K562 (cell line): ENCODE measurements around the gene ARID4B. TPM values are rescaled to one million over a fixed set of nuclear protein-coding genes. Genes with fewer than 3 reads are reported as not detected.

Experiments
- ARID3B ChIP-seq: fragments of 250-450 bp; sonication (Bioruptor Pico); IDR thresholded peaks from 2 replicates; pipeline ENCODE4 v1.4.0; 2020; ENCODE audit warnings: borderline replicate concordance
- BRCA1 ChIP-seq, 2 experiments: fragments of 450-650 bp in 1 of 2; sonication (generic) in 1 of 2; formaldehyde crosslinking in 1 of 2; IDR thresholded peaks; 2 replicates each; pipeline versions ENCODE4 v1.5.0 to v1.6.1; 2017 to 2020; ENCODE audit warnings: mild to moderate bottlenecking in 1 of 2, missing genetic modification reagents in 1 of 2
- E2F1 ChIP-seq: sonication (generic); formaldehyde crosslinking; IDR thresholded peaks from 2 replicates; pipeline ENCODE4 v1.8.1; 2023; ENCODE audit warnings: mild to moderate bottlenecking, missing genetic modification reagents, moderate library complexity
- FOXK1 ChIP-seq: sonication (generic); formaldehyde crosslinking; IDR thresholded peaks from 2 replicates; pipeline ENCODE4 v1.8.0; 2022; ENCODE audit warnings: missing genetic modification reagents, mild to moderate bottlenecking, borderline replicate concordance
- KDM4B ChIP-seq, 2 experiments: fragments of 450-650 bp in 1 of 2; sonication (generic) in 1 of 2; IDR thresholded peaks; 2 replicates each; pipeline ENCODE4 v1.6.1; 2016 to 2017; ENCODE audit warnings: borderline replicate concordance in 2 of 2, antibody characterized with exemption in 1 of 2, low read depth in 1 of 2, mild to moderate bottlenecking in 1 of 2
- MBD2 ChIP-seq: sonication (generic); IDR thresholded peaks from 2 replicates; pipeline ENCODE4 v1.6.1; 2016; ENCODE audit warnings: low read depth, borderline replicate concordance
- MCM5 ChIP-seq: fragments of 450-650 bp; IDR thresholded peaks from 2 replicates; pipeline ENCODE4 v1.6.1; 2016; ENCODE audit warnings: low read depth
- MEIS2 ChIP-seq: fragments of 450-650 bp; IDR thresholded peaks from 2 replicates; pipeline ENCODE4 v1.6.1; 2014; ENCODE audit warnings: mild to moderate bottlenecking; ENCODE audit not compliant: partially characterized antibody
- MTF1 ChIP-seq: fragments of 250-450 bp; sonication (Bioruptor Pico); IDR thresholded peaks from 2 replicates; pipeline ENCODE4 v1.9.0; 2021; ENCODE audit warnings: moderate library complexity, mild to moderate bottlenecking, inconsistent platforms, borderline replicate concordance
- NBN ChIP-seq: fragments of 450-650 bp; IDR thresholded peaks from 2 replicates; pipeline ENCODE4 v1.6.1; 2016; ENCODE audit warnings: low read depth, mild to moderate bottlenecking
- NCOR1 ChIP-seq: fragments of 450-650 bp; IDR thresholded peaks from 2 replicates; pipeline ENCODE4 v1.6.1; 2016; ENCODE audit warnings: mild to moderate bottlenecking, moderate library complexity
- NR2C1 ChIP-seq, 2 experiments: fragments of 450-650 bp; IDR thresholded peaks; 2 replicates each; pipeline ENCODE4 v1.6.1; 2017; ENCODE audit warnings: mild to moderate bottlenecking in 2 of 2, antibody characterized with exemption in 1 of 2, inconsistent platforms in 1 of 2, missing compliant biosample characterization in 1 of 2, missing genetic modification characterization in 1 of 2
- NRF1 ChIP-seq, 2 experiments: fragments of 450-650 bp; IDR thresholded peaks in 1 of 2; conservative IDR thresholded peaks in 1 of 2; 2 replicates each; pipeline ENCODE4 v1.6.1; 2014; ENCODE audit warnings: mild to moderate bottlenecking in 2 of 2
- PHF20 ChIP-seq: fragments of 450-650 bp; IDR thresholded peaks from 2 replicates; pipeline ENCODE4 v1.6.1; 2018; ENCODE audit not compliant: partially characterized antibody
- POLR2A ChIP-seq: fragments of 450-650 bp; conservative IDR thresholded peaks from 2 replicates; pipeline ENCODE4 v1.6.1; 2016
- POLR2G ChIP-seq: fragments of 200-400 bp; formaldehyde crosslinking; IDR thresholded peaks from 2 replicates; pipeline ENCODE4 v1.6.1; 2017; ENCODE audit warnings: low read depth, mild to moderate bottlenecking, antibody characterized with exemption, low read length, moderate library complexity
- RNF219 ChIP-seq: fragments of 250-450 bp; sonication (Bioruptor Pico); IDR thresholded peaks from 2 replicates; pipeline ENCODE4 v1.5.0; 2022; ENCODE audit warnings: mild to moderate bottlenecking
- SP2 ChIP-seq: IDR thresholded peaks from 2 replicates; pipeline ENCODE4 v1.6.1; 2011; ENCODE audit warnings: mild to moderate bottlenecking, low read depth, low read length, moderate library complexity; ENCODE audit not compliant: poor library complexity, severe bottlenecking; ENCODE audit errors: extremely low read depth
- TGIF2 ChIP-seq: sonication (generic); formaldehyde crosslinking; IDR thresholded peaks from 2 replicates; pipeline ENCODE4 v1.8.1; 2022; ENCODE audit warnings: mild to moderate bottlenecking, missing genetic modification reagents, moderate library complexity
- ZBTB8A ChIP-seq: fragments of 450-650 bp; IDR thresholded peaks from 2 replicates; pipeline ENCODE4 v1.6.1; 2018; ENCODE audit warnings: mild to moderate bottlenecking, moderate library complexity; ENCODE audit not compliant: partially characterized antibody
- ZNF224 ChIP-seq: sonication (generic); formaldehyde crosslinking; IDR thresholded peaks from 2 replicates; pipeline ENCODE4 v1.8.0; 2022; ENCODE audit warnings: mild to moderate bottlenecking, missing genetic modification reagents
- ZSCAN29 ChIP-seq: fragments of 450-650 bp; IDR thresholded peaks from 2 replicates; pipeline ENCODE4 v1.6.1; 2017
- polyA plus RNA-seq, 8 experiments: library from polyadenylated mRNA; depleted of rRNA in 4 of 8; stranded (reverse) in 5 of 8; unstranded in 3 of 8; fragments of >200 nt; fragmentation: Nextera tagmentation in 2 of 8; fragmentation: Illumina TruSeq in 1 of 8; extraction: Ambion mirVana in 2 of 8; extraction: Trizol in 1 of 8; gene quantifications; 2 replicates each; pipeline versions ENCODE4 v1.2.1 to v1.2.3, GENCODE V29; 2011 to 2014; ENCODE audit warnings: inconsistent platforms in 1 of 8, missing spikeins in 1 of 8
- total RNA-seq, 7 experiments: library from RNA; depleted of rRNA in 6 of 7; stranded (reverse); fragments of >200 nt in 6 of 7; fragmentation: Illumina TruSeq in 2 of 7; extraction: Trizol in 2 of 7; gene quantifications; 2 replicates each; pipeline versions ENCODE4 v1.2.1 to v1.2.3, GENCODE V29; 2011 to 2021; ENCODE audit warnings: low replicate concordance in 1 of 7
- TF ChIP-seq, protein P1 (sequence below): IDR thresholded peaks from 2 replicates; pipeline ENCODE4 v1.6.1; 2011; ENCODE audit warnings: borderline replicate concordance, low read depth, mild to moderate bottlenecking, moderate library complexity, low read length; ENCODE audit not compliant: insufficient read depth, poor library complexity, severe bottlenecking

Gene ARID4B
- total and polyA plus RNA-seq, 9 of the 15 experiments (the other 6 are each of a cell fraction or from before 2014, with no cell fraction given) = 8.4 to 38.9 (median 18.5) TPM

- TF ChIP-seq MEIS2 (peak; percentile 16), NR2C1 (IDR thresholded peaks at IDR 0.05) (peak; percentile 31; the same call in 1 of the 2 replicates), NR2C1 (tag; IDR thresholded peaks at IDR 0.05) (peak; percentile 58; the same call in 1 of the 2 replicates), ZNF224 (CRISPR knock-in tag) (no peak), POLR2G (no peak), MTF1 (no peak), TGIF2 (CRISPR knock-in tag) (no peak), RNF219 (no peak), E2F1 (CRISPR knock-in tag) (no peak), ARID3B (CRISPR knock-in tag) (no peak), ZBTB8A (no peak), SP2 (no peak), KDM4B (IDR thresholded peaks at IDR 0.05; ENCODE audit: borderline replicate concordance in 2 of 2, low read depth in 1 of 2) (no peak), POLR2A (no peak), NBN (no peak), MCM5 (no peak), BRCA1 (IDR thresholded peaks at IDR 0.05) (no peak), BRCA1 (CRISPR knock-in tag; IDR thresholded peaks at IDR 0.05) (no peak), MBD2 (no peak), NCOR1 (no peak), NRF1 (conservative IDR thresholded peaks at IDR 0.05 in 1 of 2, IDR thresholded peaks at IDR 0.05 in 1 of 2) (no peak), ZSCAN29 (no peak), PHF20 (no peak), FOXK1 (CRISPR knock-in tag) (no peak)
- TF ChIP-seq, protein P1, sequence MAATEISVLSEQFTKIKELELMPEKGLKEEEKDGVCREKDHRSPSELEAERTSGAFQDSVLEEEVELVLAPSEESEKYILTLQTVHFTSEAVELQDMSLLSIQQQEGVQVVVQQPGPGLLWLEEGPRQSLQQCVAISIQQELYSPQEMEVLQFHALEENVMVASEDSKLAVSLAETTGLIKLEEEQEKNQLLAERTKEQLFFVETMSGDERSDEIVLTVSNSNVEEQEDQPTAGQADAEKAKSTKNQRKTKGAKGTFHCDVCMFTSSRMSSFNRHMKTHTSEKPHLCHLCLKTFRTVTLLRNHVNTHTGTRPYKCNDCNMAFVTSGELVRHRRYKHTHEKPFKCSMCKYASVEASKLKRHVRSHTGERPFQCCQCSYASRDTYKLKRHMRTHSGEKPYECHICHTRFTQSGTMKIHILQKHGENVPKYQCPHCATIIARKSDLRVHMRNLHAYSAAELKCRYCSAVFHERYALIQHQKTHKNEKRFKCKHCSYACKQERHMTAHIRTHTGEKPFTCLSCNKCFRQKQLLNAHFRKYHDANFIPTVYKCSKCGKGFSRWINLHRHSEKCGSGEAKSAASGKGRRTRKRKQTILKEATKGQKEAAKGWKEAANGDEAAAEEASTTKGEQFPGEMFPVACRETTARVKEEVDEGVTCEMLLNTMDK = no peak
These were observed 38.3 kb upstream of the ARID4B start (continued) for GRCh38 chr1:235366286-235366685.
